HL-60 (cell line): Measurements from ENCODE around the gene SLC9A1.

Experiments used
- DNase-seq, 2 experiments: peaks; one replicate each; pipeline ENCODE4 v3.0.0-alpha.2; 2010 to 2020; ENCODE audit warnings: low read depth in 1 of 2, low spot score in 1 of 2
- H3K27ac ChIP-seq: fragments of 250-450 bp; sonication (Bioruptor Pico); replicated peaks from 2 replicates; pipeline ENCODE4 v1.5.1; 2020; ENCODE audit warnings: mild to moderate bottlenecking, moderate library complexity
- H3K27me3 ChIP-seq: fragments of 250-450 bp; sonication (Bioruptor Pico); 2 replicates; pipeline ENCODE4 v1.5.1; 2021; ENCODE audit warnings: mild to moderate bottlenecking, moderate library complexity; ENCODE audit not compliant: insufficient read depth, poor library complexity, severe bottlenecking
- H3K4me3 ChIP-seq: replicated peaks from 2 replicates; pipeline ENCODE4 v1.5.1; 2011; ENCODE audit warnings: mild to moderate bottlenecking, control low read depth, low read length; ENCODE audit not compliant: insufficient read depth
- GABPA ChIP-seq: IDR thresholded peaks from 2 replicates; pipeline ENCODE4 v1.6.1; 2012; ENCODE audit warnings: low read depth
- POLR2AphosphoS5 ChIP-seq: IDR thresholded peaks from 2 replicates; pipeline ENCODE4 v1.6.1; 2012; ENCODE audit warnings: low read depth
- SPI1 ChIP-seq: IDR thresholded peaks from 2 replicates; pipeline ENCODE4 v1.6.1; 2012; ENCODE audit warnings: low read depth, mild to moderate bottlenecking, borderline replicate concordance
- TF ChIP-seq, protein P1 (sequence below): IDR thresholded peaks from 2 replicates; pipeline ENCODE4 v1.6.1; 2012; ENCODE audit warnings: low read depth; ENCODE audit not compliant: insufficient replicate concordance
- TF ChIP-seq, protein P2 (sequence below): IDR thresholded peaks from one replicate; pipeline ENCODE4 v1.5.1; 2011; ENCODE audit warnings: low read length, control low read depth, inconsistent platforms; ENCODE audit not compliant: insufficient read depth

Gene SLC9A1

GRCh38 chr1:27092888-27093287 is 62.0 kb downstream of the SLC9A1 start:
- Histone ChIP-seq H3K4me3 (no peak overlapping the region), H3K27me3 (no peaks in the 10 kb centered on the region), H3K27ac (no peak overlapping the region)
- TF ChIP-seq, protein P1, sequence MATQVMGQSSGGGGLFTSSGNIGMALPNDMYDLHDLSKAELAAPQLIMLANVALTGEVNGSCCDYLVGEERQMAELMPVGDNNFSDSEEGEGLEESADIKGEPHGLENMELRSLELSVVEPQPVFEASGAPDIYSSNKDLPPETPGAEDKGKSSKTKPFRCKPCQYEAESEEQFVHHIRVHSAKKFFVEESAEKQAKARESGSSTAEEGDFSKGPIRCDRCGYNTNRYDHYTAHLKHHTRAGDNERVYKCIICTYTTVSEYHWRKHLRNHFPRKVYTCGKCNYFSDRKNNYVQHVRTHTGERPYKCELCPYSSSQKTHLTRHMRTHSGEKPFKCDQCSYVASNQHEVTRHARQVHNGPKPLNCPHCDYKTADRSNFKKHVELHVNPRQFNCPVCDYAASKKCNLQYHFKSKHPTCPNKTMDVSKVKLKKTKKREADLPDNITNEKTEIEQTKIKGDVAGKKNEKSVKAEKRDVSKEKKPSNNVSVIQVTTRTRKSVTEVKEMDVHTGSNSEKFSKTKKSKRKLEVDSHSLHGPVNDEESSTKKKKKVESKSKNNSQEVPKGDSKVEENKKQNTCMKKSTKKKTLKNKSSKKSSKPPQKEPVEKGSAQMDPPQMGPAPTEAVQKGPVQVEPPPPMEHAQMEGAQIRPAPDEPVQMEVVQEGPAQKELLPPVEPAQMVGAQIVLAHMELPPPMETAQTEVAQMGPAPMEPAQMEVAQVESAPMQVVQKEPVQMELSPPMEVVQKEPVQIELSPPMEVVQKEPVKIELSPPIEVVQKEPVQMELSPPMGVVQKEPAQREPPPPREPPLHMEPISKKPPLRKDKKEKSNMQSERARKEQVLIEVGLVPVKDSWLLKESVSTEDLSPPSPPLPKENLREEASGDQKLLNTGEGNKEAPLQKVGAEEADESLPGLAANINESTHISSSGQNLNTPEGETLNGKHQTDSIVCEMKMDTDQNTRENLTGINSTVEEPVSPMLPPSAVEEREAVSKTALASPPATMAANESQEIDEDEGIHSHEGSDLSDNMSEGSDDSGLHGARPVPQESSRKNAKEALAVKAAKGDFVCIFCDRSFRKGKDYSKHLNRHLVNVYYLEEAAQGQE: no peak
- TF ChIP-seq GABPA (no peak), POLR2AphosphoS5 (no peak), SPI1 (no peak)
- TF ChIP-seq, protein P2, sequence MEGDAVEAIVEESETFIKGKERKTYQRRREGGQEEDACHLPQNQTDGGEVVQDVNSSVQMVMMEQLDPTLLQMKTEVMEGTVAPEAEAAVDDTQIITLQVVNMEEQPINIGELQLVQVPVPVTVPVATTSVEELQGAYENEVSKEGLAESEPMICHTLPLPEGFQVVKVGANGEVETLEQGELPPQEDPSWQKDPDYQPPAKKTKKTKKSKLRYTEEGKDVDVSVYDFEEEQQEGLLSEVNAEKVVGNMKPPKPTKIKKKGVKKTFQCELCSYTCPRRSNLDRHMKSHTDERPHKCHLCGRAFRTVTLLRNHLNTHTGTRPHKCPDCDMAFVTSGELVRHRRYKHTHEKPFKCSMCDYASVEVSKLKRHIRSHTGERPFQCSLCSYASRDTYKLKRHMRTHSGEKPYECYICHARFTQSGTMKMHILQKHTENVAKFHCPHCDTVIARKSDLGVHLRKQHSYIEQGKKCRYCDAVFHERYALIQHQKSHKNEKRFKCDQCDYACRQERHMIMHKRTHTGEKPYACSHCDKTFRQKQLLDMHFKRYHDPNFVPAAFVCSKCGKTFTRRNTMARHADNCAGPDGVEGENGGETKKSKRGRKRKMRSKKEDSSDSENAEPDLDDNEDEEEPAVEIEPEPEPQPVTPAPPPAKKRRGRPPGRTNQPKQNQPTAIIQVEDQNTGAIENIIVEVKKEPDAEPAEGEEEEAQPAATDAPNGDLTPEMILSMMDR: no peak
- DNase-seq: no peak

GRCh38 chr1:27090911-27091310 is 64.0 kb downstream of the SLC9A1 start:
- TF ChIP-seq SPI1: no peak
- TF ChIP-seq, protein P2: no peak
- no peak for TF ChIP-seq GABPA
- no peak for TF ChIP-seq POLR2AphosphoS5
- TF ChIP-seq, protein P1: no peak
- H3K4me3 ChIP-seq: no peak overlapping the region
- no peak overlapping the region for H3K27ac ChIP-seq
- no peaks in the 10 kb centered on the region for H3K27me3 ChIP-seq
- DNase-seq: no peak

DNA sequence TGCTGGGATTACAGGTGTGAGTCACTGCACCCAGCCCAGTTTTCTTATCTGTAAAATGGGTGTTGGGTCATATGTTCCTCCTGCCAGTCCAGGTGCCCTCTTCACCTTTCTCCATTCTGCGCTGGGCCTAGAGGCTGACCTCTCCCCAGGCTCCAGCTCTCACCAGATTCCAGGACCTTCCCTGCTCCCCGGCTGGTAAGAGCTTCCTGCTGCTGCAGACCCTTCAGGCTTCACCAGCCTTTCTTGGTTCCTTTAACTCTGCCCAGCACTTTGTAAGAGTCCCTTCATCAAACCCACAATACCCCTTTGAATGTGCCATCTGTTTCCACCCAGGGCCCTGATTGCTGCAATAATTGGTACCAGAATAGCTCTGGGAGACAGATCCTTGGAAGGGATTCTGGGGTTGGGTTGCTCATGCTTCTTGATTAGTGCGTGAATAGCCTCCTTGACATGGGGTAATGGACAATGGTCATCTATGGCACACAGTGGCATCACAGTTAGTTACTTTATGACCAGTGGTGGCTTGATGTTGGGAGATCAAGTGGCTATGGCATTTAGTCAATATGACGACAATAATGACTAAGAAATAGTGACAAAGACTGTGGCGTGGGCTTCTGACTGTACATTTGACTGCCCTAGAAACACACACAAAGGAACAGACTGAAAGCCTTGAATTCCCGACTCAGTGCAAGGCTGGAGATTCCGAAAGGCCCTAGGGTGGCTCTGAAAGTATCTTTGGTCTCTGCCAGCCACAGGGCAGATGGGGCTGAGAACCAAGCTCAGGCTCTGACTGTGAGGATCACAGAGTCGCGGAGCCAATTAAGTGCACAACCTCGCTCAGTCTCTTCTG is 67.3 kb downstream of the SLC9A1 start:
- no peak overlapping the region for H3K4me3 ChIP-seq
- no peak overlapping the region for H3K27ac ChIP-seq
- TF ChIP-seq POLR2AphosphoS5 (no peak), GABPA (no peak), SPI1 (no peak)
- TF ChIP-seq, protein P1: no peak
- TF ChIP-seq, protein P2: no peak
- no peaks in the 10 kb centered on the region for H3K27me3 ChIP-seq
- no peak for DNase-seq
